Body of pancreas (tissue), 4 donors: ENCODE results near the gene POLR1A. TPM values are rescaled to one million over a fixed set of nuclear protein-coding genes. Genes with fewer than 3 reads are reported as not detected.
A peak's percentile ranks its signal among the peaks of the same experiment; 100 is the strongest.

ENCODE experiments used
- ATAC-seq: fragments of 150-250 bp; one replicate; pipeline ENCODE4 v1.9.1; 2016
- DNase-seq, 4 donors: peaks; one replicate each; pipeline ENCODE4 v3.0.0-alpha.2; 2019
- H3K27ac ChIP-seq, 4 donors: fragments of 200-600 bp; sonication (generic); 1 replicate in 3 of 4; 2 replicates in 1 of 4; pipeline versions ENCODE4 v1.5.1 to v1.6.1; 2016 to 2019; ENCODE audit warnings: mild to moderate bottlenecking in 1 of 4, mixed read lengths in 1 of 4, moderate library complexity in 1 of 4
- H3K27me3 ChIP-seq, 2 donors: fragments of 200-600 bp; sonication (generic); one replicate each; pipeline ENCODE4 v1.6.0; 2016; ENCODE audit warnings: mild to moderate bottlenecking in 1 of 2
- H3K36me3 ChIP-seq, 2 donors: fragments of 200-600 bp; sonication (generic); replicated peaks in 1 of 2; 2 replicates each; pipeline ENCODE4 v1.5.1; 2016; ENCODE audit warnings: low read depth in 2 of 2; ENCODE audit not compliant: insufficient read depth in 1 of 2
- H3K4me1 ChIP-seq: fragments of 200-600 bp; sonication (generic); one replicate; pipeline ENCODE4 v1.6.0; 2016
- H3K4me3 ChIP-seq, 2 donors: fragments of 200-600 bp; sonication (generic); 1 replicate in 1 of 2; 2 replicates in 1 of 2; pipeline ENCODE4 v1.5.1; 2016 to 2019
- H3K9me3 ChIP-seq, 3 donors: fragments of 200-600 bp; sonication (generic); 1 replicate in 2 of 3; 2 replicates in 1 of 3; pipeline ENCODE4 v1.5.1; 2016
- POLR2A ChIP-seq, 3 donors: fragments of 450-650 bp; IDR thresholded peaks; one replicate each; pipeline ENCODE4 v1.6.1; 2016; ENCODE audit warnings: antibody characterized with exemption in 3 of 3, mild to moderate bottlenecking in 2 of 3
- WGBS, 2 donors: methylation state at CpG; one replicate each; pipeline ENCODE4 v1.1.5; 2017; 5-methylcytosine and 5-hydroxymethylcytosine counted together
- intact Hi-C: fragments of 100-400 bp; cut with DNase I; formaldehyde crosslinking; loops from one replicate; pipeline ENCODE4 v1.15.1; 2023
- total RNA-seq, 2 donors: library from RNA; depleted of rRNA; stranded (reverse); fragments of >200 nt; gene quantifications; one replicate each; pipeline ENCODE4 v1.1.0, GENCODE V29; 2016
- TF ChIP-seq, protein P1 (sequence below), 7 experiments: fragments of 450-650 bp in 4 of 7; fragments of 200-600 bp in 3 of 7; sonication (generic) in 3 of 7; IDR thresholded peaks; one replicate each; pipeline ENCODE4 v1.5.1; 2016 to 2019; ENCODE audit warnings: antibody characterized with exemption in 7 of 7

Gene POLR1A
- total RNA-seq, 2 donors from 2014 or later = 18.7 to 36.6 TPM

DNA sequence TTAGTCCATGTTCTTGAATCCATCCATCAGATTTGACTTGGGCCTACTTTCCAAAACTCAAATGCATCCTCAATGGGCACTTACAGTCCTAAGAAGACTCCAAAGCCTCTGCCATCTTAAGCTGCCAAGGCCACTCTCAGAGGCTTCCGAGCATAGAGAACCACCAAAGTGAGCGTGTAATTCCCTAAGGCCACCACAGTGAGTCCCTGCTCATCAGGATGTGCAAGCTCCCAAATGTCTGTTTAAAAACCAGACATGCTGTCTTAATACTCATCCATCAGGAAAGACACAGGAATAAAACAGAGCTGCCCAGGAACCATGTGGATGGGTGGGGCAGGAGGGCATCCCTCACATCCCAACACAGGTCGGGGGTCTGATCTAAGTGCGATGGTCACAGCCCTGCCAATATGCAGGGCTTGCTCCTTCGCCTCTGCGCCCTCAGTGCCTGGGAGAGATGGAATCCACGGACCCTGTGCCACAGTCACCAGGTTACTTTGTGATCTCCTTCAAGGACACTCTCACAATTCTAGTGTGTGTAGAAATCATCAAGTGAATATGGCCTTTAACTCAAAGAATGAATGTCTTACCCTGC, 80.4 kb downstream of the POLR1A start:
- Histone ChIP-seq H3K9me3 (no peaks in the 10 kb centered on the region), H3K4me1 (no peaks in the 10 kb centered on the region), H3K27me3 (no peaks in the 10 kb centered on the region), H3K4me3 (no peak overlapping the region), H3K27ac (no peak overlapping the region), H3K36me3 (peaks cover 8 to 26% of the 10 kb centered on the region in 2 donors)
- no peak for ATAC-seq
- peak in 1 of 4 donors; percentile 2 for DNase-seq
- TF ChIP-seq, protein P1, sequence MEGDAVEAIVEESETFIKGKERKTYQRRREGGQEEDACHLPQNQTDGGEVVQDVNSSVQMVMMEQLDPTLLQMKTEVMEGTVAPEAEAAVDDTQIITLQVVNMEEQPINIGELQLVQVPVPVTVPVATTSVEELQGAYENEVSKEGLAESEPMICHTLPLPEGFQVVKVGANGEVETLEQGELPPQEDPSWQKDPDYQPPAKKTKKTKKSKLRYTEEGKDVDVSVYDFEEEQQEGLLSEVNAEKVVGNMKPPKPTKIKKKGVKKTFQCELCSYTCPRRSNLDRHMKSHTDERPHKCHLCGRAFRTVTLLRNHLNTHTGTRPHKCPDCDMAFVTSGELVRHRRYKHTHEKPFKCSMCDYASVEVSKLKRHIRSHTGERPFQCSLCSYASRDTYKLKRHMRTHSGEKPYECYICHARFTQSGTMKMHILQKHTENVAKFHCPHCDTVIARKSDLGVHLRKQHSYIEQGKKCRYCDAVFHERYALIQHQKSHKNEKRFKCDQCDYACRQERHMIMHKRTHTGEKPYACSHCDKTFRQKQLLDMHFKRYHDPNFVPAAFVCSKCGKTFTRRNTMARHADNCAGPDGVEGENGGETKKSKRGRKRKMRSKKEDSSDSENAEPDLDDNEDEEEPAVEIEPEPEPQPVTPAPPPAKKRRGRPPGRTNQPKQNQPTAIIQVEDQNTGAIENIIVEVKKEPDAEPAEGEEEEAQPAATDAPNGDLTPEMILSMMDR (IDR thresholded peaks at IDR 0.05) = peak in 1 of 7 experiments; percentile 10
- TF ChIP-seq POLR2A (IDR thresholded peaks at IDR 0.05) = no peak
- intact Hi-C loops = no loop called here
- 86 to 91% methylated on average over 7 of the region's 7 CpGs for WGBS, 2 donors

GRCh38 chr2:86023366-86023712, 82.3 kb downstream of the POLR1A start:
- no peak for TF ChIP-seq POLR2A (IDR thresholded peaks at IDR 0.05)
- TF ChIP-seq, protein P1 (IDR thresholded peaks at IDR 0.05) = no peak
- no peaks in the 10 kb centered on the region for H3K27me3 ChIP-seq
- ATAC-seq (no peak), DNase-seq (no peak)
- H3K9me3 ChIP-seq = no peaks in the 10 kb centered on the region
- WGBS, 2 donors = 83 to 91% methylated on average over 2 of the region's 2 CpGs
- peaks cover 4% of the 10 kb centered on the region for H3K4me1 ChIP-seq
- intact Hi-C loops = no loop called here
- peaks cover 8 to 12% of the 10 kb centered on the region in 2 donors for H3K36me3 ChIP-seq
- H3K4me3 ChIP-seq = no peak overlapping the region
- no peak overlapping the region for H3K27ac ChIP-seq

GRCh38 chr2:86022661-86023365, 82.9 kb downstream of the POLR1A start:
- ATAC-seq (no peak), DNase-seq (peak in 1 of 4 donors; percentile 3)
- 87 to 88% methylated on average over 12 to 13 of the region's 13 CpGs for WGBS, 2 donors
- TF ChIP-seq, protein P1 (IDR thresholded peaks at IDR 0.05) = no peak
- TF ChIP-seq POLR2A (IDR thresholded peaks at IDR 0.05) = no peak
- Histone ChIP-seq H3K4me3 (no peak overlapping the region), H3K36me3 (peaks cover 5 to 7% of the 10 kb centered on the region in 2 donors), H3K4me1 (peaks cover 9% of the 10 kb centered on the region), H3K27ac (no peak overlapping the region), H3K9me3 (no peaks in the 10 kb centered on the region), H3K27me3 (no peaks in the 10 kb centered on the region)
- intact Hi-C loops = no loop called here

DNA sequence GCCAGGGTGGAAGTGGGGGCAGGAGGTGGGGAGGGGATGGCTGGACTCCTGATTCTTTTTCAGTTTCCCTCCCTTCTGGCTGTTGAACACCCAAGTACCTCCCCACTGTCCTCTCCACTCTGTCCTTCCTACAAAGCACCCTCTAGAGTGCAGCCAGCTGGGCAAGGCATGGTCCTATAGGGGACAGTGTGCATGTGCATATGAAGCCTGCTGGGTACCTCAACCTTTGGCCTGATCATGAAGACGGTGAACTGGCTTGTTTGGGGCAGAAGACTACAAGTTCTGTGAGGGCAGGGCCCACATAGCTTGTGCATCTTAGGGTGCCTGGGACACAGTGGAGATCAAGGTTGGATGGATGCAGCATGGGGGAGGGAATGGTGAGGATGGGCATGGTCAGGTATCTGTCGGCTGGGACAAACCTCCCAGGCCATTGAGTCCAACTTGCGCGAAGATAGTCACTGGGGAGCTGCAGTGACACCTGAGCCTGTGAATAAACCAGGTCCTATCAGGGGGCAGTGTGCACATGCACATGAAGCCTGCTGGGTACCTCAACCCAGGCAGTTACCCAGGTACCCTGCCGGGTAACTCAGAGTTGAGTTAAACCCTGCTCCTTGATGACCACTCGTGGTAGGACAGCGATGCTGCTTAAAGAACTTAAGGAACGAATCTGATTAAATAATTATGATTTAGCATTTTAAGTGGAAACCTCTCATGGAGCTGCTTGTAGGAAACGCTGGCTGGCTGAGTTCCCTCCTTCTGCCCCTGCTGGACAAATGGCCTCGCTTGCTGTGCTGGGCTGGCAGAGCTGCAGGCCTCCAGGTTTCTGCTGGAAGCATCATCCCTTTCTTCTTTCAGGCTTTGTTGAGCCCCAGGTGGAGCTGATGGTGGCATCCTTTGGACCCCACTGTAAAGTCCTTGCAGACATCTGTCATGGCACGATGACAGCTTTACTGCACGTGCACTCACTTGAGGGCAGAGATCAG, 84.0 kb downstream of the POLR1A start:
- intact Hi-C loops = no loop called here
- 84 to 89% methylated on average over 11 to 12 of the region's 12 CpGs for WGBS, 2 donors
- DNase-seq (peak in 1 of 4 donors; percentile 9), ATAC-seq (no peak)
- no peaks in the 10 kb centered on the region for H3K27me3 ChIP-seq
- no peak overlapping the region for H3K4me3 ChIP-seq
- no peaks in the 10 kb centered on the region for H3K36me3 ChIP-seq
- no peak overlapping the region for H3K27ac ChIP-seq
- H3K4me1 ChIP-seq = peaks cover 15% of the 10 kb centered on the region
- H3K9me3 ChIP-seq = no peaks in the 10 kb centered on the region
- TF ChIP-seq, protein P1 (IDR thresholded peaks at IDR 0.05) = no peak
- TF ChIP-seq POLR2A (IDR thresholded peaks at IDR 0.05) = no peak
